Gastrocnemius medialis (tissue), 4 donors: ENCODE data around the gene TTYH2. TPM values are rescaled to one million over a fixed set of nuclear protein-coding genes. Genes with fewer than 3 reads are reported as not detected.

Source experiments
- ATAC-seq, 2 donors: fragments of 150-250 bp; one replicate each; pipeline ENCODE4 v1.9.1; 2016
- DNase-seq, 2 donors: peaks; one replicate each; pipeline ENCODE4 v3.0.0-alpha.2; 2019
- H3K27ac ChIP-seq, 4 donors: fragments of 200-600 bp; sonication (generic); 1 replicate in 1 of 4; 2 replicates in 3 of 4; pipeline ENCODE4 v1.5.1; 2016 to 2018; ENCODE audit warnings: mild to moderate bottlenecking in 2 of 4, moderate library complexity in 1 of 4
- H3K27me3 ChIP-seq, 3 donors: fragments of 200-600 bp; sonication (generic) in 2 of 3; 1 replicate in 1 of 3; 2 replicates in 2 of 3; pipeline versions ENCODE4 v1.5.1 to v1.6.0; 2016 to 2019; ENCODE audit warnings: mild to moderate bottlenecking in 1 of 3, moderate library complexity in 1 of 3
- H3K36me3 ChIP-seq, 2 donors: fragments of 200-600 bp; sonication (generic) in 1 of 2; one replicate each; pipeline ENCODE4 v1.5.1; 2017 to 2018
- H3K4me1 ChIP-seq, 2 donors: fragments of 200-600 bp; sonication (generic) in 1 of 2; one replicate each; pipeline ENCODE4 v1.5.1; 2016 to 2017; ENCODE audit warnings: mild to moderate bottlenecking in 2 of 2
- H3K4me3 ChIP-seq, 4 donors: fragments of 200-600 bp; sonication (generic) in 3 of 4; 1 replicate in 1 of 4; 2 replicates in 3 of 4; pipeline ENCODE4 v1.5.1; 2016 to 2019; ENCODE audit warnings: mild to moderate bottlenecking in 2 of 4
- H3K9me3 ChIP-seq, 3 donors: fragments of 200-600 bp; sonication (generic) in 2 of 3; 1 replicate in 1 of 3; 2 replicates in 2 of 3; pipeline ENCODE4 v1.5.1; 2016 to 2019
- CTCF ChIP-seq, 5 experiments: fragments of 450-650 bp in 3 of 5; fragments of 200-600 bp in 2 of 5; sonication (generic) in 2 of 5; IDR thresholded peaks in 4 of 5; conservative IDR thresholded peaks in 1 of 5; 1 replicate in 4 of 5; 2 replicates in 1 of 5; pipeline ENCODE4 v1.5.1; 2016 to 2019; ENCODE audit warnings: antibody characterized with exemption in 5 of 5, mild to moderate bottlenecking in 3 of 5, moderate library complexity in 3 of 5
- POLR2A ChIP-seq, 2 donors: fragments of 450-650 bp; IDR thresholded peaks; one replicate each; pipeline ENCODE4 v1.6.1; 2017; ENCODE audit warnings: antibody characterized with exemption in 2 of 2, mild to moderate bottlenecking in 2 of 2, moderate library complexity in 2 of 2
- in situ Hi-C, 4 donors: fragments of 200-750 bp; cut with MboI; loops; one replicate each; pipeline versions ENCODE4 v1.15.0 to v1.8.0; 2017; ENCODE audit warnings: low sequenced_read_pairs in 4 of 4
- intact Hi-C: fragments of 100-400 bp; cut with DNase I; formaldehyde crosslinking; loops from one replicate; pipeline ENCODE4 v1.15.1; 2023; ENCODE audit warnings: low total_unique reads
- total RNA-seq, 4 donors: library from RNA; depleted of rRNA; stranded (reverse); fragments of >200 nt; gene quantifications; one replicate each; pipeline versions ENCODE4 v1.1.0 to v1.2.3, GENCODE V29; 2016

The TTYH2 gene
- total RNA-seq, 4 donors from 2014 or later: 4.7 to 19.2 (median 11.4) TPM

DNA sequence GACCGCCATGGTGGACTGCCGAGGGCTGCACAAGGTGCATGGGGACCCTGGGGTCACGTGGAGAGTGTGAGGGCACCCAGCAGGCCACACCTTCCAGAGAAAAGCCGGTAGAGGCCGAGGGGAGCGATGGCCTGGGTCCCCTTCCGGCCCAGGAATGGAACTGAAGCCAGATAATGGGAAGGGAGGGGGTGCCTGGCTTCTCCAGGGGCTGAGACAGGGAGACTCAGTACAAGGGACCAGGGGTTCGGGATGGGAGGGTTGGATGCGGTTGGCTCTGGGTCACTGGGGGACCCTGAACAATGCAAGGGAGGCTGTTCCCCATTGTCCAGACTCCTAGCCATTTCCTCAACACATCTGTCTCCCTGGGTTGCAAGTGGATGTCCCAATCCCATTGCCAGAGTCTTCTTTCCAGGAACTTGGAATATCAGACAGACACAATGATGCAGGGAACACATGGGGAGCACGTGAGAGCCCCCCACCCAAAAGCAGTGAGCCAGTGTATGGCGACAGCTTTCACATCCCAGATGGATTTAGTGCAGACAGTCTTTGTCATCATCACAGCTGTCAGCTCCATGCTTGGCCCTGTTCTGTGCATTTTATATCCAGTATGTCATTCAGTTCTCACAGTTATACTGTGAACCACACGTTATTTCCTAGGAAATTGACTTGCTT, 37.1 kb downstream of the TTYH2 start:
- in situ Hi-C loops: no loop called here
- TF ChIP-seq POLR2A (IDR thresholded peaks at IDR 0.05): no peak
- TF ChIP-seq CTCF (IDR thresholded peaks at IDR 0.05 in 4 of 5, conservative IDR thresholded peaks at IDR 0.05 in 1 of 5): no peak
- Histone ChIP-seq H3K9me3 (no peaks in the 10 kb centered on the region), H3K27ac (no peak overlapping the region), H3K27me3 (no peaks in the 10 kb centered on the region), H3K4me3 (no peak overlapping the region), H3K36me3 (peaks cover 0 to 13% of the 10 kb centered on the region in 2 donors), H3K4me1 (no peaks in the 10 kb centered on the region)
- DNase-seq (no peak), ATAC-seq (no peak)
- intact Hi-C loops: no loop called here

- in situ Hi-C loops (no loop called here), intact Hi-C loops (no loop called here)
- TF ChIP-seq POLR2A (IDR thresholded peaks at IDR 0.05) (no peak), CTCF (IDR thresholded peaks at IDR 0.05 in 4 of 5, conservative IDR thresholded peaks at IDR 0.05 in 1 of 5) (no peak)
- Histone ChIP-seq H3K36me3 (peaks cover 0 to 19% of the 10 kb centered on the region in 2 donors), H3K4me3 (no peak overlapping the region), H3K9me3 (no peaks in the 10 kb centered on the region), H3K27me3 (no peaks in the 10 kb centered on the region), H3K27ac (no peak overlapping the region), H3K4me1 (no peaks in the 10 kb centered on the region)
- ATAC-seq (no peak), DNase-seq (no peak)
Observed at GRCh38 chr17:74251051-74251450, 37.7 kb downstream of the TTYH2 start.

DNA sequence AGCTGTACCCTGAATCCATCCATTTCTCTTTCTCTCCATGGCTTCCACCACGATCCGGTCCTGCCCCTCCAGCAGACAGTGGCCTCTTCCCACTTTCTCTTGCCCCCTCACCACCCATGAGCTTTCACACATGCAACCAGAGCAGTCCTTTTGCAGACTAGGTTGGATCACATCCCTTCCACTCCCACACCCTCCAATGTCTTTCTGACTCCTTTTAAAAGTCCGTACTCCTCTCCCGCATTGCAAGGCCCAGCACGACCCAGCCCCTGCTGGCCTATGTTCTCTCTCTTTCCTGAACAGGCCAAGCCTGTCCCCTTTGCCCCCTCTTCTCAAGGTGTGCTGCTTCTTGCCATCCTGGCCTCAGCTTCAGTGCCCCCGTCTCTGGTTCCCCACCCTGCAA, 38.2 kb downstream of the TTYH2 start:
- no peaks in the 10 kb centered on the region for H3K4me1 ChIP-seq
- in situ Hi-C loops: no loop called here
- H3K36me3 ChIP-seq: peaks cover 0 to 21% of the 10 kb centered on the region in 2 donors
- H3K27ac ChIP-seq: no peak overlapping the region
- TF ChIP-seq CTCF (IDR thresholded peaks at IDR 0.05 in 4 of 5, conservative IDR thresholded peaks at IDR 0.05 in 1 of 5) (no peak), POLR2A (IDR thresholded peaks at IDR 0.05) (no peak)
- H3K9me3 ChIP-seq: no peaks in the 10 kb centered on the region
- no peaks in the 10 kb centered on the region for H3K27me3 ChIP-seq
- no peak for ATAC-seq
- no peak overlapping the region for H3K4me3 ChIP-seq
- DNase-seq: no peak
- intact Hi-C loops: no loop called here

- intact Hi-C loops (no loop called here), in situ Hi-C loops (no loop called here)
- no peak overlapping the region for H3K4me3 ChIP-seq
- no peaks in the 10 kb centered on the region for H3K9me3 ChIP-seq
- no peak for DNase-seq
- H3K27me3 ChIP-seq: no peaks in the 10 kb centered on the region
- H3K36me3 ChIP-seq: peaks cover 0 to 21% of the 10 kb centered on the region in 2 donors
- no peaks in the 10 kb centered on the region for H3K4me1 ChIP-seq
- ATAC-seq: no peak
- TF ChIP-seq CTCF (IDR thresholded peaks at IDR 0.05 in 4 of 5, conservative IDR thresholded peaks at IDR 0.05 in 1 of 5) (no peak), POLR2A (IDR thresholded peaks at IDR 0.05) (no peak)
- H3K27ac ChIP-seq: no peak overlapping the region
Observed at GRCh38 chr17:74252211-74252610, 38.8 kb downstream of the TTYH2 start.

DNA sequence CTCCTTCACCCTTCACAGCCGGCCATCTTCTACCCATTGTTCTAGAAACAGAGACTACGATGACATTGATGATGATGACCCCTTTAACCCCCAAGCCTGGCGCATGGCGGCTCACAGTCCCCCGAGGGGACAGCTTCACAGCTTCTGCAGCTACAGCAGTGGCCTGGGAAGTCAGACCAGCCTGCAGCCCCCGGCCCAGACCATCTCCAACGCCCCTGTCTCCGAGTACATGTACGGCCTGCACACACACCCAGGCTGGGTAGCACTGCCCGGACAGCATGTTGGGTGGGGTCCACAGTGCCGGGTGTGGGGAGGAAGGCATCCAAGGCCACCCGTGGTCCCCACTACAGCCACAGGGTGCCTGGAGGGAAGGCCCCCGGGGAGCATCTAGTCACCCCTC, 39.7 kb downstream of the TTYH2 start:
- intact Hi-C loops (no loop called here), in situ Hi-C loops (no loop called here)
- DNase-seq (no peak), ATAC-seq (no peak)
- H3K27me3 ChIP-seq: no peaks in the 10 kb centered on the region
- H3K9me3 ChIP-seq: no peaks in the 10 kb centered on the region
- no peak overlapping the region for H3K27ac ChIP-seq
- no peak overlapping the region for H3K4me3 ChIP-seq
- H3K4me1 ChIP-seq: no peaks in the 10 kb centered on the region
- peaks cover 0 to 21% of the 10 kb centered on the region in 2 donors for H3K36me3 ChIP-seq
- TF ChIP-seq POLR2A (IDR thresholded peaks at IDR 0.05): no peak
- TF ChIP-seq CTCF (IDR thresholded peaks at IDR 0.05 in 4 of 5, conservative IDR thresholded peaks at IDR 0.05 in 1 of 5): no peak
